Suprapubic skin (tissue), 4 donors: ENCODE measurements around the gene TACR1. TPM values are rescaled to one million over a fixed set of nuclear protein-coding genes. Genes with fewer than 3 reads are reported as not detected.

Experiments
- DNase-seq, 2 donors: peaks; one replicate each; pipeline ENCODE4 v3.0.0-alpha.2; 2019; ENCODE audit warnings: low spot score in 2 of 2
- H3K27ac ChIP-seq: fragments of 200-600 bp; sonication (generic); one replicate; pipeline ENCODE4 v1.5.1; 2019
- H3K27me3 ChIP-seq: fragments of 200-600 bp; sonication (generic); one replicate; pipeline ENCODE4 v1.5.1; 2019
- H3K36me3 ChIP-seq: fragments of 200-600 bp; sonication (generic); one replicate; pipeline ENCODE4 v1.5.1; 2019
- H3K4me1 ChIP-seq: fragments of 200-600 bp; sonication (generic); one replicate; pipeline ENCODE4 v1.5.1; 2019
- H3K4me3 ChIP-seq: fragments of 200-600 bp; sonication (generic); one replicate; pipeline ENCODE4 v1.5.1; 2019; ENCODE audit warnings: mild to moderate bottlenecking
- H3K9me3 ChIP-seq: fragments of 200-600 bp; sonication (generic); one replicate; pipeline ENCODE4 v1.5.1; 2019
- EP300 ChIP-seq: sonication (generic); formaldehyde crosslinking; IDR thresholded peaks from one replicate; pipeline ENCODE4 v1.6.1; 2017; ENCODE audit warnings: antibody characterized with exemption
- POLR2A ChIP-seq, 2 donors: fragments of 450-650 bp; IDR thresholded peaks; one replicate each; pipeline ENCODE4 v1.6.1; 2017; ENCODE audit warnings: antibody characterized with exemption in 2 of 2, mild to moderate bottlenecking in 2 of 2, moderate library complexity in 2 of 2
- POLR2AphosphoS5 ChIP-seq, 3 donors: sonication (generic); formaldehyde crosslinking; IDR thresholded peaks; one replicate each; pipeline ENCODE4 v1.6.1; 2017; ENCODE audit warnings: antibody characterized with exemption in 3 of 3
- WGBS: methylation state at CpG from one replicate; pipeline ENCODE4 v1.1.5; 2018; 5-methylcytosine and 5-hydroxymethylcytosine counted together
- total RNA-seq, 4 donors: library from RNA; depleted of rRNA; stranded (reverse); fragments of >200 nt; gene quantifications; one replicate each; pipeline ENCODE4 v1.1.0, GENCODE V29; 2016
- TF ChIP-seq, protein P1 (sequence below), 2 donors: fragments of 200-600 bp in 1 of 2; fragments of 450-650 bp in 1 of 2; sonication (generic) in 1 of 2; IDR thresholded peaks; one replicate each; pipeline ENCODE4 v1.5.1; 2016 to 2019; ENCODE audit warnings: antibody characterized with exemption in 2 of 2, mild to moderate bottlenecking in 1 of 2, moderate library complexity in 1 of 2

Gene TACR1
- total RNA-seq, 4 donors from 2014 or later, result 0.55 to 4.8 (median 2.4) TPM

- DNase-seq, result no peak
Observed at GRCh38 chr2:75030218-75031009, 168.9 kb downstream of the TACR1 start.

GRCh38 chr2:75027886-75028285 lies 171.4 kb downstream of the TACR1 start:
- Histone ChIP-seq H3K27ac (no peak overlapping the region), H3K9me3 (no peaks in the 10 kb centered on the region), H3K4me1 (no peaks in the 10 kb centered on the region), H3K27me3 (no peaks in the 10 kb centered on the region), H3K36me3 (no peaks in the 10 kb centered on the region), H3K4me3 (no peak overlapping the region)
- DNase-seq, result no peak
- TF ChIP-seq POLR2A (IDR thresholded peaks at IDR 0.05) (no peak), POLR2AphosphoS5 (IDR thresholded peaks at IDR 0.05) (no peak), EP300 (no peak)
- TF ChIP-seq, protein P1, sequence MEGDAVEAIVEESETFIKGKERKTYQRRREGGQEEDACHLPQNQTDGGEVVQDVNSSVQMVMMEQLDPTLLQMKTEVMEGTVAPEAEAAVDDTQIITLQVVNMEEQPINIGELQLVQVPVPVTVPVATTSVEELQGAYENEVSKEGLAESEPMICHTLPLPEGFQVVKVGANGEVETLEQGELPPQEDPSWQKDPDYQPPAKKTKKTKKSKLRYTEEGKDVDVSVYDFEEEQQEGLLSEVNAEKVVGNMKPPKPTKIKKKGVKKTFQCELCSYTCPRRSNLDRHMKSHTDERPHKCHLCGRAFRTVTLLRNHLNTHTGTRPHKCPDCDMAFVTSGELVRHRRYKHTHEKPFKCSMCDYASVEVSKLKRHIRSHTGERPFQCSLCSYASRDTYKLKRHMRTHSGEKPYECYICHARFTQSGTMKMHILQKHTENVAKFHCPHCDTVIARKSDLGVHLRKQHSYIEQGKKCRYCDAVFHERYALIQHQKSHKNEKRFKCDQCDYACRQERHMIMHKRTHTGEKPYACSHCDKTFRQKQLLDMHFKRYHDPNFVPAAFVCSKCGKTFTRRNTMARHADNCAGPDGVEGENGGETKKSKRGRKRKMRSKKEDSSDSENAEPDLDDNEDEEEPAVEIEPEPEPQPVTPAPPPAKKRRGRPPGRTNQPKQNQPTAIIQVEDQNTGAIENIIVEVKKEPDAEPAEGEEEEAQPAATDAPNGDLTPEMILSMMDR (IDR thresholded peaks at IDR 0.05), result no peak
- WGBS, result 100% methylated on average over 2 of the region's 2 CpGs

More at GRCh38 chr2:75030218-75031009, 168.9 kb downstream of the TACR1 start:
- Histone ChIP-seq H3K27me3 (no peaks in the 10 kb centered on the region), H3K36me3 (no peaks in the 10 kb centered on the region), H3K4me1 (no peaks in the 10 kb centered on the region), H3K9me3 (no peaks in the 10 kb centered on the region), H3K4me3 (no peak overlapping the region), H3K27ac (no peak overlapping the region)
- TF ChIP-seq POLR2A (IDR thresholded peaks at IDR 0.05) (no peak), POLR2AphosphoS5 (IDR thresholded peaks at IDR 0.05) (no peak), EP300 (no peak)
- TF ChIP-seq, protein P1 (IDR thresholded peaks at IDR 0.05), result no peak
- 93% methylated on average over 3 of the region's 3 CpGs for WGBS

GRCh38 chr2:75025633-75026380 lies 173.5 kb downstream of the TACR1 start:
- Histone ChIP-seq H3K36me3 (no peaks in the 10 kb centered on the region), H3K4me1 (no peaks in the 10 kb centered on the region), H3K27ac (no peak overlapping the region), H3K4me3 (no peak overlapping the region), H3K27me3 (no peaks in the 10 kb centered on the region), H3K9me3 (no peaks in the 10 kb centered on the region)
- WGBS, result 89% methylated on average over 2 of the region's 2 CpGs
- DNase-seq, result no peak
- TF ChIP-seq, protein P1 (IDR thresholded peaks at IDR 0.05), result no peak
- TF ChIP-seq POLR2AphosphoS5 (IDR thresholded peaks at IDR 0.05), result no peak
- no peak for TF ChIP-seq POLR2A (IDR thresholded peaks at IDR 0.05)
- TF ChIP-seq EP300, result no peak

- no peak for DNase-seq
- H3K27ac ChIP-seq, result no peak overlapping the region
- no peaks in the 10 kb centered on the region for H3K9me3 ChIP-seq
- no peaks in the 10 kb centered on the region for H3K27me3 ChIP-seq
- H3K4me1 ChIP-seq, result no peaks in the 10 kb centered on the region
- H3K4me3 ChIP-seq, result no peak overlapping the region
- no peaks in the 10 kb centered on the region for H3K36me3 ChIP-seq
- TF ChIP-seq EP300 (no peak), POLR2A (IDR thresholded peaks at IDR 0.05) (no peak), POLR2AphosphoS5 (IDR thresholded peaks at IDR 0.05) (no peak)
- TF ChIP-seq, protein P1 (IDR thresholded peaks at IDR 0.05), result no peak
Observed at GRCh38 chr2:75025216-75025615, 174.1 kb downstream of the TACR1 start.
